GM20431 (cell line): Measurements from ENCODE around the gene ARL2BP.

Experiments
- in situ Hi-C: fragments of 300-500 bp; cut with MseI, MboI; formaldehyde crosslinking; loops from one replicate; pipeline ENCODE4 v1.15.0; 2020; ENCODE audit warnings: low sequenced_read_pairs; ENCODE audit not compliant: unreplicated experiment

ARL2BP gene

GRCh38 chr16:57279780-57280638 is 35.0 kb downstream of the ARL2BP start:
- in situ Hi-C loops = no loop called here

- in situ Hi-C loops = no loop called here
Observed at GRCh38 chr16:57281791-57282190, 36.7 kb downstream of the ARL2BP start.

GRCh38 chr16:57282510-57283213 is 37.6 kb downstream of the ARL2BP start:
- in situ Hi-C loops = no loop called here

- in situ Hi-C loops = no loop called here
Observed at GRCh38 chr16:57283214-57283958, 38.3 kb downstream of the ARL2BP start.

GRCh38 chr16:57283959-57284208 is 38.8 kb downstream of the ARL2BP start:
- in situ Hi-C loops = no loop called here

GRCh38 chr16:57284209-57284951 is 39.3 kb downstream of the ARL2BP start, which contains the start of gene PLLP:
TSS of gene PLLP (minus strand) at chr16:57284672. CDS start at chr16:57284540, 132 bp downstream.
- in situ Hi-C loops = no loop called here

- in situ Hi-C loops = no loop called here
Observed at GRCh38 chr16:57284952-57285363, 39.9 kb downstream of the ARL2BP start.

GRCh38 chr16:57285379-57285778 is 40.3 kb downstream of the ARL2BP start:
- in situ Hi-C loops = no loop called here

GRCh38 chr16:57289391-57290257 is 44.6 kb downstream of the ARL2BP start:
- in situ Hi-C loops = no loop called here

- in situ Hi-C loops = no loop called here
Observed at GRCh38 chr16:57297856-57298255, 52.8 kb downstream of the ARL2BP start.

- in situ Hi-C loops = no loop called here
Observed at GRCh38 chr16:57299009-57299718, 54.1 kb downstream of the ARL2BP start.

GRCh38 chr16:57299719-57300386 is 54.8 kb downstream of the ARL2BP start:
- in situ Hi-C loops = loop anchor here (10.0 kb wide), 1 partner anchor 115 kb away; no protein-coding TSS in a partner anchor

GRCh38 chr16:57300387-57301125 is 55.5 kb downstream of the ARL2BP start:
- in situ Hi-C loops = loop anchor here (10.0 kb wide), 1 partner anchor 114 kb away; no protein-coding TSS in a partner anchor

- in situ Hi-C loops = loop anchor here (10.0 kb wide), 1 partner anchor 114 kb away; no protein-coding TSS in a partner anchor
Observed at GRCh38 chr16:57301126-57301817, 56.2 kb downstream of the ARL2BP start.
